ENCODE results near the gene ZFY. TPM values are rescaled to one million over a fixed set of nuclear protein-coding genes. Genes with fewer than 3 reads are reported as not detected.

The ZFY gene
- total RNA-seq, 1 donor from 2014 or later: not detected

DNA sequence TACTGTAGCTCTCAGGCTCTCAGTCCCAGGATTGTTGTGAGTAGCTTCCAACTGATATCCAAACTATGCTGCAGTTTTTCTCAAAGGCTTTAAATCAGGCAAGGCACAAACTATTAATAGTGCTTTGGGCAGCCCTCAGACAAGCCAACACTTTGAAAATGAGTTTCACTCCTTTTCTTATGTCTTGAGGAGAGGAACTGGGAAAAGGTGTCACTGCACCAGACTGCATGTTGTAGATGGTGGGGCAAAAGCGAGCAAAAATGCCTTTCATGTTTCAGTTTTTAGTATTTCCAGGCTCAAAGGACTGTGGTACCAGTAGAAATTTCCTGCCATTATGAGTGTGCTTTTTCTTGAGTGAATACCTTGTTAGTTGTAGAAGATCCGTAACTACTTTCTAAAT lies 39.1 kb upstream of the ZFY start:
- no peaks in the 10 kb centered on the region for H3K27me3 Mint-ChIP-seq
- no peaks in the 10 kb centered on the region for H3K4me1 Mint-ChIP-seq (ENCODE audit: low read depth)
- H3K9me3 Mint-ChIP-seq (ENCODE audit: low read depth): no peaks in the 10 kb centered on the region
- DNase-seq (ENCODE audit: low spot score, unreplicated experiment): no peak
- H3K4me3 Mint-ChIP-seq (ENCODE audit: low read depth): no peak overlapping the region
- no peaks in the 10 kb centered on the region for H3K36me3 Mint-ChIP-seq (ENCODE audit: insufficient read depth)
- no peak overlapping the region for H3K27ac Mint-ChIP-seq
- TF ChIP-seq, protein P1, sequence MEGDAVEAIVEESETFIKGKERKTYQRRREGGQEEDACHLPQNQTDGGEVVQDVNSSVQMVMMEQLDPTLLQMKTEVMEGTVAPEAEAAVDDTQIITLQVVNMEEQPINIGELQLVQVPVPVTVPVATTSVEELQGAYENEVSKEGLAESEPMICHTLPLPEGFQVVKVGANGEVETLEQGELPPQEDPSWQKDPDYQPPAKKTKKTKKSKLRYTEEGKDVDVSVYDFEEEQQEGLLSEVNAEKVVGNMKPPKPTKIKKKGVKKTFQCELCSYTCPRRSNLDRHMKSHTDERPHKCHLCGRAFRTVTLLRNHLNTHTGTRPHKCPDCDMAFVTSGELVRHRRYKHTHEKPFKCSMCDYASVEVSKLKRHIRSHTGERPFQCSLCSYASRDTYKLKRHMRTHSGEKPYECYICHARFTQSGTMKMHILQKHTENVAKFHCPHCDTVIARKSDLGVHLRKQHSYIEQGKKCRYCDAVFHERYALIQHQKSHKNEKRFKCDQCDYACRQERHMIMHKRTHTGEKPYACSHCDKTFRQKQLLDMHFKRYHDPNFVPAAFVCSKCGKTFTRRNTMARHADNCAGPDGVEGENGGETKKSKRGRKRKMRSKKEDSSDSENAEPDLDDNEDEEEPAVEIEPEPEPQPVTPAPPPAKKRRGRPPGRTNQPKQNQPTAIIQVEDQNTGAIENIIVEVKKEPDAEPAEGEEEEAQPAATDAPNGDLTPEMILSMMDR (IDR thresholded peaks at IDR 0.05; ENCODE audit: unreplicated experiment): no peak

GRCh38 chrY:2907356-2907755 lies 27.8 kb upstream of the ZFY start:
- H3K4me1 Mint-ChIP-seq (ENCODE audit: low read depth): no peaks in the 10 kb centered on the region
- H3K27ac Mint-ChIP-seq: no peak overlapping the region
- no peaks in the 10 kb centered on the region for H3K36me3 Mint-ChIP-seq (ENCODE audit: insufficient read depth)
- TF ChIP-seq, protein P1 (IDR thresholded peaks at IDR 0.05; ENCODE audit: unreplicated experiment): no peak
- no peak for DNase-seq (ENCODE audit: low spot score, unreplicated experiment)
- no peaks in the 10 kb centered on the region for H3K27me3 Mint-ChIP-seq
- no peaks in the 10 kb centered on the region for H3K9me3 Mint-ChIP-seq (ENCODE audit: low read depth)
- H3K4me3 Mint-ChIP-seq (ENCODE audit: low read depth): no peak overlapping the region

DNA sequence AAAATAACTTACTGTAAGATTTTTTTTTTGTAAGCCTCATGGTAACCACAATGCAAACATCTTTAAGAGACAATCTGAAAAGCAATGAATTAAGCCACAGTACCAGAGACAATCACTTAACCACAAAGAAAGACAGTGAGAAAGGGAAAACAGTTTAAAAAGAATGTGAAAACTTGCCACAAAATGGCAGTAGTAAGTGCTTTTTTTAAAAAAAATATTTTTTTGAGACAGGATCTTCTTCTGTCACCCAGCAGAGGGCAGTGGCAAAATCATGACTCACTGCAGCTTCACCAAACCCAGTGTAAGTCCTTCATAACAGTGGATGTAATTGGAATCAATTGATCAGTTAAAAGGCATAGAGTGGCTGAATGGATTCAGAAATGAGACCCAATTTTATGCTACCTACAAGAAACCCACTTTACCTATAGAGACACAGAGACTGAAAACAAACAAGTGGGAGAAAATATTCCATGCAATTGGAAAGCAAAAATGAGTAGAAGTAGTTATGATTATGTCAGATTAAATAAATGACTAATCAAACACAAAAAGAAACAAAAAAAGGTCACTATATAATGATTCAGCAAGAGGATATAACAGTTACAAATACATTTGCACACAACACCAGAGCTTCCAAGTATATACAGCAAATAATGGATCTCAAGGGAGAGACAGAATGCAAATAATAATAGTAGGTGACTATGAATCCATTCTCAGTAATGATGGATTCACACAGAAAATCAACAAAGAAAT lies 21.9 kb upstream of the ZFY start:
- TF ChIP-seq, protein P1 (IDR thresholded peaks at IDR 0.05; ENCODE audit: unreplicated experiment): no peak
- no peak for DNase-seq (ENCODE audit: low spot score, unreplicated experiment)
- no peaks in the 10 kb centered on the region for H3K27me3 Mint-ChIP-seq
- no peak overlapping the region for H3K27ac Mint-ChIP-seq
- no peaks in the 10 kb centered on the region for H3K4me1 Mint-ChIP-seq (ENCODE audit: low read depth)
- H3K4me3 Mint-ChIP-seq (ENCODE audit: low read depth): no peak overlapping the region
- H3K36me3 Mint-ChIP-seq (ENCODE audit: insufficient read depth): no peaks in the 10 kb centered on the region
- no peaks in the 10 kb centered on the region for H3K9me3 Mint-ChIP-seq (ENCODE audit: low read depth)

GRCh38 chrY:2934078-2934477 lies 1.1 kb upstream of the ZFY start:
- Mint-ChIP-seq H3K9me3 (ENCODE audit: low read depth) (no peaks in the 10 kb centered on the region), H3K4me1 (ENCODE audit: low read depth) (no peaks in the 10 kb centered on the region), H3K27ac (no peak overlapping the region), H3K36me3 (ENCODE audit: insufficient read depth) (no peaks in the 10 kb centered on the region), H3K27me3 (no peaks in the 10 kb centered on the region), H3K4me3 (ENCODE audit: low read depth) (no peak overlapping the region)
- TF ChIP-seq, protein P1 (IDR thresholded peaks at IDR 0.05; ENCODE audit: unreplicated experiment): no peak
- no peak for DNase-seq (ENCODE audit: low spot score, unreplicated experiment)

GRCh38 chrY:2935716-2936435 lies 695 bp downstream of the ZFY start:
- DNase-seq (ENCODE audit: low spot score, unreplicated experiment): no peak
- H3K36me3 Mint-ChIP-seq (ENCODE audit: insufficient read depth): no peaks in the 10 kb centered on the region
- no peaks in the 10 kb centered on the region for H3K9me3 Mint-ChIP-seq (ENCODE audit: low read depth)
- TF ChIP-seq, protein P1 (IDR thresholded peaks at IDR 0.05; ENCODE audit: unreplicated experiment): no peak
- no peak overlapping the region for H3K4me3 Mint-ChIP-seq (ENCODE audit: low read depth)
- H3K27me3 Mint-ChIP-seq: no peaks in the 10 kb centered on the region
- H3K4me1 Mint-ChIP-seq (ENCODE audit: low read depth): no peaks in the 10 kb centered on the region
- no peak overlapping the region for H3K27ac Mint-ChIP-seq

Measured in progenitor cell of endocrine pancreas (in vitro differentiated cells).